Motor neuron (in vitro differentiated cells): ENCODE data around the gene CAMK2D. TPM values are rescaled to one million over a fixed set of nuclear protein-coding genes. Genes with fewer than 3 reads are reported as not detected.

Source experiments
- ATAC-seq, 8 experiments: fragments of 200-7000 bp; cut with Tn5 transposase; replicated peaks in 6 of 8; 2 replicates each; pipeline ENCODE4 v1.8.0; 2021; ENCODE audit warnings: mild to moderate bottlenecking in 8 of 8, moderate library complexity in 8 of 8
- H3K27ac ChIP-seq, 2 donors: fragments of 250-450 bp; sonication (Bioruptor Pico); 2 replicates each; pipeline ENCODE4 v1.9.0; 2021; ENCODE audit warnings: antibody characterized with exemption in 2 of 2, mild to moderate bottlenecking in 2 of 2, moderate library complexity in 1 of 2
- H3K4me1 ChIP-seq, 2 donors: fragments of 250-450 bp; sonication (Bioruptor Pico); replicated peaks in 1 of 2; 2 replicates each; pipeline ENCODE4 v1.6.1; 2021; ENCODE audit warnings: antibody characterized with exemption in 2 of 2, mild to moderate bottlenecking in 2 of 2, moderate library complexity in 1 of 2
- H3K4me3 ChIP-seq, 5 donors: fragments of 250-450 bp; sonication (Bioruptor Pico); 2 replicates each; pipeline ENCODE4 v1.9.0; 2021; ENCODE audit warnings: antibody characterized with exemption in 5 of 5, mild to moderate bottlenecking in 5 of 5, moderate library complexity in 4 of 5
- WGBS, 10 experiments: fragments of 450-650 bp; shearing (Covaris generic); methylation state at CpG; one replicate each; pipeline ENCODE4 v1.0.0; 2022; 5-methylcytosine and 5-hydroxymethylcytosine counted together
- in situ Hi-C, 9 experiments: fragments of 400-800 bp; cut with MboI; loops; one replicate each; pipeline ENCODE4 v1.15.0; 2021; ENCODE audit warnings: low sequenced_read_pairs in 9 of 9, low pct_unique_long_range_greater_than_20kb in 2 of 9; ENCODE audit not compliant: unreplicated experiment in 9 of 9
- total RNA-seq, 8 experiments: library from RNA; unstranded; fragments of 300-600 nt; gene quantifications; 2 replicates each; pipeline versions ENCODE4 v1.2.3 to v1.2.4, GENCODE V29; 2022

CAMK2D gene
- total RNA-seq, 8 experiments from 2014 or later, result 14.5 to 77.2 (median 33.5) TPM

DNA sequence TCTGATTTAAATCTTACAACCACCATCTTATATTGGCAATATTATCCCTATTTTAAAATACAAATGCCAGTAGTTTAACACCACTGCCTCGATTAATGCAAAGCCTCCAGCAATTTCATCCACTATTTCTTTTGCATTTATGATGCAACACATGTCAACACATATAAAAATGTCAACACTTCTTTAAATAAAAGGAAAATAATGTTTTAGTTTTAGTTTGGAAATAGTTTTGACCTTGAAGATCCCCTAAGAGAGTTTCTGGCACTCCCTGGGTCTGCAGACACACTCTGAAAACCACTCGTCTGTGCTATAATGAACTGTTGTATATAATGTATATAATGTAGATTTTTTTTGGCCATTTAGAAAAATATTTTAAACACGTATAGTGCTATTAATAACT is 99.0 kb downstream of the CAMK2D start:
- no peak overlapping the region for H3K4me3 ChIP-seq
- peak in 1 of 8 experiments; percentile 33 for ATAC-seq
- WGBS, 10 experiments, result 21 to 100% (median 83%) methylated on average over 1 to 3 of the region's 3 CpGs; no CpG with 5 or more reads in 2 of the 10 experiments
- in situ Hi-C loops, result no loop called here
- H3K27ac ChIP-seq, result no peak overlapping the region
- H3K4me1 ChIP-seq, result no peaks in the 10 kb centered on the region

DNA sequence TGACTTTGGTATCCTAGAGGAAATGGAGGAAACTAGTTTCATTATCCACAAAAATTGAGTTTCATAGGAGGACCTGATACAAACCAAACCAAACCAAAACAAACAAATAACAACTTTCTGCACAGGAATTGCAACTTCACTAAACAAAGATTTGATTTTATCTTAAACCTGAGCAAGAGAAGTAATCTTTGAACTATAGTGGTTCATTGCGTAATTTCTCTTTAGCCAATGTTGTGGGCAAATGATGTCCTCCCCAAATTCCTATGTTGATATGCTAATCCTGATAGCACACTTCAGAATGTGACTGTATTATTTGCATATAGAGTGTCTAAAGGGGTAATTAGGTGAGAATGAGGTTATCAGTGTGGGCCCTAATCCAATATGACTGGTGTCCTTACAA is 102.4 kb downstream of the CAMK2D start:
- ATAC-seq, result no peak
- Histone ChIP-seq H3K27ac (no peak overlapping the region), H3K4me1 (no peaks in the 10 kb centered on the region), H3K4me3 (no peak overlapping the region)
- 100% methylated on average over 1 of the region's 1 CpG; no CpG with 5 or more reads in 3 of the 10 experiments for WGBS, 10 experiments
- in situ Hi-C loops, result no loop called here

DNA sequence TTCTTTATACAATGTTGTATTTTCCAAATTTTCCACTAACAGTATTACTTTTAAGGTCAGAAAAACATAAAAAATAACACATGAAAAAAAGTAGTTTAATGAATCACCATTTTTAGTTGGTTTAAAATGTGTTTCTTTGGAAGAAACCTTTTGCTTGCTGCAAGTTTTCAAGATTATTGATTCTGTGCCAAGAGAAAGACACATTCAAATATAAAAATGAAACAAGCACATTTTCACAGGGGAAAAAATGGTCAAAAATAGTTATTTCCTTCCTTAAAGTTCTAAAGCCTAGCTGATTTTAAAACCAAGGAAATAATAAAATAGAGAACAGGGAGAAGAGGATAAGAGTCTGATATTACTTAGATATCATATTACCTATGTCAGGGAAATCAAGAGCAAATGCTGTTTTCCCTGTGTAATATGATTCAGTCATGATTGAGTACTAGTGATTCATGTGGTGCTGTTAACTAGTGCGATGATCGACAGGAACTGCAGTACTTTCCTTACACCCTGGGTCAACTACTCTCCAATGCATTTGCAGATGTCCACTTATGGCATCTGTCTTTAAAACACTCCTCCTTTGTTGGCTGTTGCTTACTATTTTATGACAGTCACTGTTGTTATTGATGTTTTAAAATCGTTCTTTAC is 103.8 kb downstream of the CAMK2D start:
- ATAC-seq, result peak in 2 of 8 experiments; percentile 19 to 22
- no peak overlapping the region for H3K4me3 ChIP-seq
- H3K4me1 ChIP-seq, result no peaks in the 10 kb centered on the region
- WGBS, 10 experiments, result 0 to 96% (median 54%) methylated on average over 1 to 3 of the region's 3 CpGs; no CpG with 5 or more reads in 2 of the 10 experiments
- no peak overlapping the region for H3K27ac ChIP-seq
- in situ Hi-C loops, result no loop called here

DNA sequence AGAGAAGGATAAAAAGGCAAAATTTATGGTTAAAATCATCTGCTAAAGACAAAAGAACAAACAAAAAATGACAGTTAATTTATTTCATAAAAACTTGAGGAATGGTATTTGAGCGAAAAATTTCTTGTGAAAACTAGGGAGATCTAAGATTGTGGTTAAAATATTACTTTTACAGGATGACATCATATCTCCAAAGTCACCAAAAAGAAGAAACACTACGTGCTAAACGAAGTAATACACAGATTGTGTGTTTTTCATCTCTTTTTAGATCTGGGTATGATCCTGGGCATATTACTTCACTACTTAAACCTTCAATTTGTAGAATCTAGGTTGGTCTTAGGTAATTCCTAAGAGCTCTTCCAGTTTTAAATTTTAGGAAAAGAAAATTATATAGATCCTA is 107.7 kb downstream of the CAMK2D start:
- ATAC-seq, result no peak
- 92 to 100% (median 98%) methylated on average over 2 to 3 of the region's 3 CpGs; no CpG with 5 or more reads in 1 of the 10 experiments for WGBS, 10 experiments
- Histone ChIP-seq H3K27ac (no peak overlapping the region), H3K4me3 (no peak overlapping the region), H3K4me1 (no peaks in the 10 kb centered on the region)
- in situ Hi-C loops, result no loop called here

DNA sequence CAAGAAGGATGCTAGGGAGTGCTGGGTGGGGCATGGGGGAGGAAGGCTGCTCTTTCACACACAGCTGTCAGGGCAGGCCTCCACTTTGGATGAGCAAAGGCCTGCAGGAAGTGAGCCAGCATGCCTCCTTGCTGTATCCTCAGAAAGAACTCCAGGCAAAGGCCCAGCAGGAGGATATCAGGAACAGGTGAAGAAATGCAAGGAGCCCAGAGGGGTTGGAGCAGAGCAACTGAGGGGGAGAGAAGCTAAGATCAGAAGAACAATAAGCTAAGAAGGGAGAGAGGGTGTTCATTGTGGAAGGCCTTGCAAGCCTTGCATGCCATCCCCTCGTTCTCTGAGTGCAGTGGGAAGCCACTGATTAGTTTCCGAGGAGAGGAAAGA is 115.1 kb downstream of the CAMK2D start:
- Histone ChIP-seq H3K27ac (peak overlapping the region in 1 of 2 donors; percentile 54), H3K4me1 (peaks cover 0 to 12% of the 10 kb centered on the region in 2 donors), H3K4me3 (no peak overlapping the region)
- in situ Hi-C loops, result no loop called here
- WGBS, 10 experiments, result 51 to 83% (median 62%) methylated on average over 1 to 2 of the region's 2 CpGs; no CpG with 5 or more reads in 4 of the 10 experiments
- peak in 4 of 8 experiments; percentile 28 to 65 (median 50) for ATAC-seq

DNA sequence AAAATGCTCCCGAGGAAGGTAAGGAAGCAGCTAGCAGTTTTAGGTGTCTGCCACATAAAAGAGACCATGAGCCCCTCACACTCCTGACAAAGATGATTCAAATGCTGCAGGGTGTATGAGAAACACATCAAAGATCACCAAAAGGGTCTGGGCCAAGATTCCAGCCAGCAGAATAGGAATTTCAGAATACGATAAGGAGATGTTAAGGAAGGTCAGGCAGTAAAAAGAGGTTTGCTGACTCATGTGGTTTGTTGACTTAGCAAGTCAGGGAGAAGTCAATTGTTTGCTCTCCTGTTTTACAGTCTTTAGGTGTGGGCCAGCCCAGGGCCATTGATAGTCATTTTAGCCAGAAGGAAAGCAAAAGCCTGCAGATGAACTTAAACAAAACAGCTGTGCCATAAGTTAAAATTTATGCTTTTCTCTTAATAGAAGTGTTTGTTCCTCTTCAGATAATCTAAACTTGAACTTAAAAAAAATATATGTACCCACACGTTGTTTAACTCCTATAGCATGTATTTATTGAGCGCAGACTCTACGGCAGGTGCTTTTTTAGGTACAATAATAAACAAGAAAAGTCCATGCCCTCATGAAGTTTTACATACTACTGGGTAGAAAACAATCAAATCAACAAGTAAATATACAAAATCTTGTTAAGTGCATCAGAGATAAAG is 115.6 kb downstream of the CAMK2D start:
- H3K27ac ChIP-seq, result no peak overlapping the region
- in situ Hi-C loops, result no loop called here
- no peak overlapping the region for H3K4me3 ChIP-seq
- H3K4me1 ChIP-seq, result peaks cover 0 to 12% of the 10 kb centered on the region in 2 donors
- 27 to 81% (median 55%) methylated on average over 2 to 5 of the region's 5 CpGs for WGBS, 10 experiments
- ATAC-seq, result peak; percentile 29 to 99 (median 72)

DNA sequence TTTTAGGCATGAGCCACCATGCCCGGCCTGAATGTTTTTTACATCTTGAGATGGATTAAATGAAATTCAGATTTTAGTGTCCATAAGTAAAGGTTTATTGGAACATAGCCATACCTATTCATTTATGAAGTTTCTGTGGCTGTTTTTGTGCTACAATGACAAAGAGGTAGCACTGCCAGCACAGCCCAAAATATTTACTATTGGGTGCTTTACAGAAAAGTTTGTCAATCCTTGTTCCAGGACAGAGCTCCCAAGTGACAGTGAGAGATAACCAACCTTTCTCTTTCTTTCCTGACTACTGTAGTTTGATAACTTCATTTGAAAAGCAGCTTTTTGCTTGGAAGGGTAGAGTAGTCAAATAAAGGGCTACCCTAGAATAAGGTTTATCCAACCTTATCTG is 116.2 kb downstream of the CAMK2D start:
- in situ Hi-C loops, result no loop called here
- H3K27ac ChIP-seq, result no peak overlapping the region
- H3K4me1 ChIP-seq, result peaks cover 0 to 12% of the 10 kb centered on the region in 2 donors
- no peak for ATAC-seq
- H3K4me3 ChIP-seq, result no peak overlapping the region
- 60 to 88% methylated on average over 1 of the region's 1 CpG; no CpG with 5 or more reads in 8 of the 10 experiments for WGBS, 10 experiments

DNA sequence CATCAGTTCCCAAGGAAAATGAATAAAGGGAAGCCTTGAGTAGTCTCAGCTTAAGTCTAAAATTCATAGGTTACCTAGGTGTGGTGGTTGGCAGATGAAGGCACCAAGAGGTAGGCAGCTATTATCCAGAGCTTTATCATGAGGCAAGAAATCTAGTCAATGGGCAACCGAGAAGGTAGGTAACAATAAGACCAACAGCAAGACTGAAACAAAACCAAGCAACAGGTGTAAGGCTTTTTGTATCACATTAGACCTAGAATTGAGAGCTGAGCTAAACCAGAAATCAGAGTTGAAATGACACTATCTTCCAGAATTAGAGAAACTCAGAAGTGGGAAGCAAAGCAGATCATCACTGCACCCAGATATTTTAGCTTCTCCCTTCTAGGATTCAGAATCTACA is 117.1 kb downstream of the CAMK2D start:
- ATAC-seq, result no peak
- no peak overlapping the region for H3K27ac ChIP-seq
- 80 to 100% (median 90%) methylated on average over 1 of the region's 1 CpG; no CpG with 5 or more reads in 4 of the 10 experiments for WGBS, 10 experiments

DNA sequence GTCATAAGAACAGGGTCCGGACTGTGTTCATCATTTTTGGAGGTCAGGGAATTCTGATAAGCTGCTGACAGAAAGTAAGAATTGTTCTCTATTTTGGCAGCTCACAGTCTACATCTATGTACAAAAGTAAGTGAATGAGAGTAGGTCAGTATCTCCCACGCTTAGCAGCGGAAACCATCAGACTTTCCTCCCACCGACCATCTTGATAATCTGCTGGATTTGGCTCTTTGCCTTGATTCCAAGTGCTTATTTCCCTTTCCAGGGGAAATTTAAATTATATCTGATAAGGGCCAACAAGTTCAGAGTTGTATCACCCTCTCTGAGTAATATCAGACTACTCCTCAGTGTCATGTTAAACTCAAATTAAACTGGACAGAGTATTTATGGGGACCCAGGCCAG is 118.0 kb downstream of the CAMK2D start:
- Histone ChIP-seq H3K4me1 (peaks cover 0 to 12% of the 10 kb centered on the region in 2 donors), H3K27ac (no peak overlapping the region), H3K4me3 (no peak overlapping the region)
- 82 to 100% (median 100%) methylated on average over 2 to 4 of the region's 4 CpGs; no CpG with 5 or more reads in 3 of the 10 experiments for WGBS, 10 experiments
- no peak for ATAC-seq
- in situ Hi-C loops, result no loop called here

More for the DNA sequence above, 117.1 kb downstream of the CAMK2D start:
- H3K4me3 ChIP-seq, result no peak overlapping the region
- H3K4me1 ChIP-seq, result peaks cover 0 to 12% of the 10 kb centered on the region in 2 donors
- in situ Hi-C loops, result no loop called here

DNA sequence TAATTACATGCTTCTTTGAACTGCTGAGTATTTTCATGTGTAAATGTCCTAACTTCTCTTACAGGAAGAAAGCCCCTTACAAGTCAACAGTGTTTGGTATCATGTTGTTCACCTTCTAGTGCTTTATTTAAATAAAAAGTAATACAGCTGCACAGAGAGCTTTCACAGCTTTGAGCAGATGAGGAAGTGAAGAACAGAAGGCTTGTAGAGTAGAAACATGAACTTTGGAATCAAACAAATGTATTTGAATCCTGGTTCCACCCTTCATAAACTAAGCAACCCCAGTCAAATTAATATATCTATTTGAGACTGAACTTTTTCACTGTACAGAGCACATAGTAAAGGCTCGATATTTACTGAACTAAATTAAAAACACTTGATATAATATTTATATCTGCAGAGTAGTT is 120.5 kb downstream of the CAMK2D start:
- no peak overlapping the region for H3K4me3 ChIP-seq
- in situ Hi-C loops, result no loop called here
- H3K4me1 ChIP-seq, result peaks cover 0 to 6% of the 10 kb centered on the region in 2 donors
- 40 to 100% (median 97%) methylated on average over 1 of the region's 1 CpG; no CpG with 5 or more reads in 2 of the 10 experiments for WGBS, 10 experiments
- ATAC-seq, result no peak
- no peak overlapping the region for H3K27ac ChIP-seq

DNA sequence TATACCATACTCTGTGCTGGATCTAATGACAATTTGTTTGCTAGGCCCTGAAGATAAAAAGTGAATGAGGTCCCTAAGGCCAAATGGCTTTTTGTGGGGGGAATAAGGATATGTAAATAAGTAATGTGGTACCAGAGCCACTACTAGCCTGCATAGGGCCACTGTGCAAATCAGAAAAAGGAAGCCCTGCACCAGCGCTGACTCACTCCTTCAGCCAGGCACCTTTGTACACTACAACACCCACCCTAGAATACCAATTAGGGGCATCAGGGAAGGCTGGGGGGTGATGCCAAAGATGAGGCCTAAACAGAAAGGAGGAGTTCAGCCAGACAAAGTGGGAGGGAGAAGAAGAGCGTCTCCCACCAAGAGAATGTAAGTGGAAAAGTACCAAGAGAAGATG is 122.2 kb downstream of the CAMK2D start:
- in situ Hi-C loops, result no loop called here
- Histone ChIP-seq H3K4me3 (no peak overlapping the region), H3K27ac (no peak overlapping the region), H3K4me1 (peaks cover 0 to 3% of the 10 kb centered on the region in 2 donors)
- 90 to 100% (median 93%) methylated on average over 1 to 2 of the region's 2 CpGs; no CpG with 5 or more reads in 1 of the 10 experiments for WGBS, 10 experiments
- ATAC-seq, result peak in 4 of 8 experiments; percentile 25 to 81 (median 58)

DNA sequence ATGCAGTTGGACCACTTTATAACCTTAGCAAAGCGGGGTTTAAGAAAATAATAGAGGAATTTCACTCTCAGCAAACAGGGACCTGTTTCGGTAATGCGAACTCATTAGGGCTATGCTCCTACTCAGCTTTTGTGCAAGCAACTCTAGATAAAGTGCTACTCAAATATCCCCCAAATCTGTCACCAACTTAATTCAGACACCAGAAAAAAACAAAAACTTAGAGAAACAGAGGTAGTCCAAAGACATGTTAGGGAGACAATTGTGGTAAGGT is 123.0 kb downstream of the CAMK2D start:
- no peak overlapping the region for H3K27ac ChIP-seq
- in situ Hi-C loops, result no loop called here
- 92 to 100% (median 98%) methylated on average over 1 to 3 of the region's 3 CpGs; no CpG with 5 or more reads in 2 of the 10 experiments for WGBS, 10 experiments
- no peak overlapping the region for H3K4me3 ChIP-seq
- no peak for ATAC-seq
- H3K4me1 ChIP-seq, result peaks cover 0 to 11% of the 10 kb centered on the region in 2 donors

DNA sequence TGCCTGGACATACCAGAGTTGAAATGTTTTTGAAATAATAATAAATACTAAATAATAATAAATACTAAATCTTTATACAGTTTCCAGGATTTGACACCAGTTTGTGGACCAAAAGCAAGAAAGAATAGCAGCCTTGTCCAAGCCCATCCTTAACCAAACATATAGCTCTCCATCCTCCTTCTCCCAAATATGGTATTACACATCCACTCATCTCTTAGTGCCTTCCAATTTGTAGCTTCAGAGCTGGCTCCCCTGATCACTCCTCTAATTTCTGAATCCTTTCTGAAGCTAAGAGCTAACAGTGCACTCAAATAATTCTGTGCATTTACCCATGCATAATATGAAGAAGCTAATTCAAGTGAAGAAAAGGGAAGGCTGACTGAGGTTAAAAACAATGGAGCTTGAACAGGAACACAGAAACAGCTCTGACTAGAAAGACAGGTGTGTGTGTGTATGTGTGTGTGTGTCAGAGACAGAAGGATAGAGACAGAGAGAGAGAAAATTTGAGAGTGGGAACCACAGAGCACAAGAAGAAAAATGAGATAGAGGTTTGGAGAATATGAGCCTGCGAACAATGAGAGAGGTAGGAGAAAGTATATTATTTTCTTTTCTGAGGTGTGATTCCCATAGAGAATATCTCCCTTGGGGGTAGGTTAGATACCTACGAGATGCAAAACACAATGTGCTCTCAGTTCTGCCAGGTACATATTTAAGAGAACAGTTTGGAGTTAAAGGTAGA is 123.5 kb downstream of the CAMK2D start:
- Histone ChIP-seq H3K27ac (no peak overlapping the region), H3K4me1 (peaks cover 0 to 16% of the 10 kb centered on the region in 2 donors), H3K4me3 (no peak overlapping the region)
- in situ Hi-C loops, result no loop called here
- ATAC-seq, result peak in 1 of 8 experiments; percentile 30
- WGBS, 10 experiments, result 82 to 100% (median 90%) methylated on average over 1 to 2 of the region's 2 CpGs; no CpG with 5 or more reads in 1 of the 10 experiments
